Activated CD4-positive, alpha-beta T cell treated with anti-CD3 and anti-CD28 coated beads, Interleukin-2, Interleukin-4, amounts not matched to agents 100 ng/mL and 50 ng/mL, durations not matched to agents 16 hours and 8 hours (primary cell): ENCODE measurements around the gene FBXL2.

ENCODE experiments used
- DNase-seq: peaks from one replicate; pipeline ENCODE4 v3.0.0-alpha.2; 2020; ENCODE audit warnings: low spot score

FBXL2 gene, protein sequence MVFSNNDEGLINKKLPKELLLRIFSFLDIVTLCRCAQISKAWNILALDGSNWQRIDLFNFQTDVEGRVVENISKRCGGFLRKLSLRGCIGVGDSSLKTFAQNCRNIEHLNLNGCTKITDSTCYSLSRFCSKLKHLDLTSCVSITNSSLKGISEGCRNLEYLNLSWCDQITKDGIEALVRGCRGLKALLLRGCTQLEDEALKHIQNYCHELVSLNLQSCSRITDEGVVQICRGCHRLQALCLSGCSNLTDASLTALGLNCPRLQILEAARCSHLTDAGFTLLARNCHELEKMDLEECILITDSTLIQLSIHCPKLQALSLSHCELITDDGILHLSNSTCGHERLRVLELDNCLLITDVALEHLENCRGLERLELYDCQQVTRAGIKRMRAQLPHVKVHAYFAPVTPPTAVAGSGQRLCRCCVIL

GRCh38 chr3:33277193-33277882, at the start of gene FBXL2:
FBXL2 (plus strand) TSS chr3:33277442; CDS start chr3:33277513, 71 bp downstream.
- DNase-seq, result peak; percentile 36

DNA sequence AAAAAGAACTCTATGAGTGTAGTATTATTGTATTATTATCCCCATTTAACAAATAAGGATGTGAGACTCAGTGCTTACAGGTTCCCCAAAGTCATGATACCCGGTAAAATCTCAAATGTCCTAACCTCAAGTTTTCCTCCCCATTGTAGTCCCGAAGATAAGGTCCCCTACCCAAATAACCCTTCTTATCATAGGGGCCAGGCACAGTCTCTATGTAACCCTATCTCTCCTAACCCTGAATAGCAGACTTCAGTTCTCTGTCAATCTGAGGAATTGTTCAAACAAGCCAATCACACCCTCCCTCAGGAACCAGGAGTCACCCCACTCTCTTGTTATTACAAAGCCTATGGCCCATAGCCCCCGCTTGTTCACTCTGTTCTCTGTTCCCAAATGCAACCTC, 48.2 kb upstream of the FBXL2 start:
- no peak for DNase-seq

DNA sequence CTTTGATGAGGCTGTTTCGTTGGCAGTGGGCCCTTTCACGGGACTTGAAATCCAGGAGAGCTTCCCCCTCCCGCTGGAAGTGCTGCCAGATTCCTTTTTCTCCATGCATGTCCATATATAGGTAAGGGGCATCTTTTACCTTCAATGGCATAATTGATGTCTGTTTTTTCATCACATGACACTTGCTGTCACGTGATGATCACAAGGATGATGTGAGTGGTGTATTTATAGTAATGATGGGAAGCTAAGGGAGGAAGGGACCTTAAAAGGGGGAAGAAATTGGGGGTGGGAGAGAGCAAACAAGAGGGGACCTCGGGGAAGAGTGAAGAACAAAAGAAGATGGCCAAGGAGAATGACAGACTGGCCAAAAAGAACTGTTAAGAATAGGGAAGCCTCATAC, 47.3 kb upstream of the FBXL2 start:
- DNase-seq, result no peak

DNA sequence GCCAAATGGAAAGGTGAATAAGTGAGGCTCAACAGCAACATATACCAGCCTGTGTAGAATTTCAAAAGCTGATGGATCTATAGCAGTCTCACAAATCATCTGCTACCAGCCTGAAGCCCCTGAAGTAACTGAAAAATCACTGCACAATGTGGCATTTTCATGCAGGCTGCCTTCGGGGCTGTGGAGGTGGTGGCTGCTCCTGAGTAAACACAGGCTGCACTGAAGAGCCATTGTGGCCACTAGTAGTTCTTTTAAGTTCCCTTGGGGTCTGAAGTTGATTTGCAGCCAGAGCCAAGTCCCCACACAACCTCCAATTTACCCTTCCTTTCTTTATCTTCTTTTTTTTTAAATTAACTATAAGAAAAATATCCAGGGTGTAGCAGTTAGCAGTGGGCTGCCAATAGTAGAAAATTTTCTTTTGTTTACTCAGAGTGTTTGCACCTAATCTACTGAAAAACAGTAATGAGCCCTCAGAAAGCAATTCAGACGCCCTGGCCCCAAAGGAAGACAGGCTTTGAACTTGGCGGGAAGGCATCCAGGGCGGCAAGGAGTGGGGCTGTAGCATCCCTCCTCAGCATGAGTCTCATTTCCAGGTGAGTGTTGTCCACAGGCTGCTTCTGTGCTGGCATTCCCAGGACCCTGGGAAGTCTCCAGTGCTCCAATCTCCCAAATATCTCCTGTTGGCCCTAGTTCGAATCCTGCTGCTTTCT, 45.3 kb upstream of the FBXL2 start:
- no peak for DNase-seq

- no peak for DNase-seq
Measured at GRCh38 chr3:33233884-33234283, 43.4 kb upstream of the FBXL2 start.

- DNase-seq, result no peak
Measured at GRCh38 chr3:33236005-33236404, 41.2 kb upstream of the FBXL2 start.

GRCh38 chr3:33237439-33237838, 39.8 kb upstream of the FBXL2 start:
- DNase-seq, result no peak

DNA sequence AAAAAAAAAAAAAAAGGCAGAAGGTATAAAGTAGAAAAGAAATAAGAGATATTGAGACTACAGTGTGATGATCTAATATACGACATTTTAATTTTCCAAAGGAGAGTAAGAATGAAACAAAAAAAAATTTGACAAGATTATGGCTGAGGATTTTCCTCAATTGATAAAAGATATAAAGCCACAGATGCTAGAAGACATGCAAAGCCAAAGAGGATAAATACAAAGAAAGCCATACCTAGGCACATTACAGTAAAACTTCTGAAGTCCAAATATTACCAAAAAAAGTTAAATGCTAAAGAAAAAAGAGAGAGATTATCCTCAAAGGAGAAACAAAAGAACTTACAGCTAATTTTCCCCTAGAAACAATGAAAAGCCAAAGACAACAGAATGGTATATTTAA, 38.3 kb upstream of the FBXL2 start:
- DNase-seq, result no peak

DNA sequence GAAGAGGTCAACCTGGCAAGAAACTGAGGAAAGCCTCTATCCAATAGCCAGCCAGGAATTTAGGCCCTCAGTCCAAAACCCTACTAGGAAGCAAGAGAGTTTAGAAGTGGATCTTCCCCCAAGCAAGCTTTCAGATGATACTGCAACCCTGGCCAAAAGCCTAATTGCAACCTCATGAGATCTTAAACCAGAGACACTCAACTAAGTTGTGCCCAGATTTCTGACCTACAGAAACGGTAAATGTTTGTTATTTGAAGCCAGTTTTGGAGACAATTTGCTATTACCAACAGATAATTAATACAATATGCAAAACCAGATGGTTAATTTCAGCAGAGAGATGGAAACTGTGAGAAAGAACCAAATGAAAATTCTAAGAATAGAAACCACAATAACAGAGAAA, 37.0 kb upstream of the FBXL2 start:
- DNase-seq, result no peak

- DNase-seq, result no peak
Measured at GRCh38 chr3:33246786-33247185, 30.5 kb upstream of the FBXL2 start.

DNA sequence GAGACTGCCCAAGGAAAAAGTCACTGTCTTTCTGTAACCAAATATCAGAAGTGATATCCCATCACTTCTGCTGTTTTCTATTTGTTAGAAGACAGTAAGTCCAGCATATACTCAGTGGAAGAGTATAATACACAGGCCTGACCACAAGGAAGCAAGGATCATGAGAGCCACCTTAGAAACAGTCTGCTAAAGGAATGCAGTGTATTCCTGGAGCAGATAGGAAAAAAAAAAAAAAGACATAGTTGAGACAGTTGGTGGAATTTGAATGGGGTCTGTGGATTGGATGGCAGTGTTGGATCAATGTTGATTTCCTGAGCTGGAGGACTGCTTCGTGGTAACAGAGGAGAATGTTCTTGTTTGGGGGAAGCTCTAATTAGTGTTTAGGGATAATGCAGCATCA, 26.5 kb upstream of the FBXL2 start:
- DNase-seq, result no peak

DNA sequence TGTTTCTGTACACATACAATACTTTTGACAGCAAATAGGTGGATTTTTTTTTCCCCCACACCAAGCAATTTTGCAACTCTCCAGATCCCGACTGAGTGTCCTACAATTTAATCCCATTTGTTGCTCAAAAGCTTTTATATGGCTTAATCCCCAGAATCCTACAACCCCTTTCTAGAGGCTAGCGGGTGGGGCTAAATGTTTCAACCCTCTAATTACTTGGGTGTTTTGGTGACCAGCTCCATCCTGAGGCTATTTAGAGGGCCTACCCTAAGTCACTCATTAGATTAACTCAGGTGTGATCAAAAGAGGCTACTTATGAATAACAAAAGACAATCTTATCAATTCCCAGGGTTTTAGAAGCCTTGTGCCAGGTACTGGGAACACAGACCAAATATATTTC, 21.0 kb upstream of the FBXL2 start:
- DNase-seq, result no peak

GRCh38 chr3:33260104-33260503, 17.1 kb upstream of the FBXL2 start:
- DNase-seq, result no peak

DNA sequence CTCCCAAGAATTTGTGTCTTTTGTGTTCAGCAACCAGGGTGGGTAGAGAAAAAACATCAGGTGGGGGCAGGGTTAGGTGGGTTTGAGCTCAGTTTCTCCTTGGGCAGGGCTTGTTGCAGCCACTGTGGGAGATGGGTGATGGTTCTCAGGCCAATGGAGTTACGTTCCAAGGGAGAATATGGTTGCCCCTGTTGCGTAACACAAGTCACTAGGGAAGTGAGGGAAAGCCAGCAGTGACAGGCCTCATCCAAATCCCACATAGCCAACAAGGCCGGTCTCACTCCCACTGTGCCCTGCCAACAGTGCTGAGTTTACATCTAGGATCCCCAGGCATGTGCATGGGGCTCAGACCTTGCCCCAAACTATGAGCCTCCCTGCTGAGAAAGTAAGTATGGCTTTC, 7.9 kb upstream of the FBXL2 start:
- DNase-seq, result no peak

GRCh38 chr3:33271324-33271723, 5.9 kb upstream of the FBXL2 start:
- DNase-seq, result no peak

GRCh38 chr3:33273628-33274027, 3.6 kb upstream of the FBXL2 start:
- DNase-seq, result no peak

- DNase-seq, result no peak
Measured at GRCh38 chr3:33278163-33278562, 921 bp downstream of the FBXL2 start.

- DNase-seq, result no peak
Measured at GRCh38 chr3:33287672-33288282, 10.5 kb downstream of the FBXL2 start.

- no peak for DNase-seq
Measured at GRCh38 chr3:33299395-33300081, 22.3 kb downstream of the FBXL2 start.

GRCh38 chr3:33312361-33312760, 35.1 kb downstream of the FBXL2 start:
- DNase-seq, result no peak

GRCh38 chr3:33313331-33313730, 36.1 kb downstream of the FBXL2 start:
- DNase-seq, result no peak

DNA sequence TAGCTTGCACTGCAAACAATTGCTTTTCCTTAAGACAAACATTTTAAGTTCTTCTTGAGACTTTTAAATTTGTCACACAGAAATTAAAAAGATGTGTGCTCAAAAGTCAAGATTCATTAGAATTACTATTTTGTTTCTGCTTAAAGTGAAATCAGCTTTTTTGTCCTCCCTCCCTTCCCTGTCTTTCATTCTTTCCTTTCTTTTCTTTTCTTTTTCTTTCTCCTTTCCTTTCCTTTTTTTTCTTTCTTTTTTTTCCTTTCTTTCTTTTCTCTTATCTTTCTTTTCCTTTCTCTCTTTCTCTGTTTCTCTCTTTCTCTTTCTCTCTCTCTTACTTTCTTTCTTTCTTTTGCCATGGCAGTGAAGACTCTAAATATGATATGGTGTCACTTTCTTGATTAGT, 37.8 kb downstream of the FBXL2 start:
- no peak for DNase-seq
